Lung (tissue), 12 donors: ENCODE data around the gene UQCC5. TPM values are rescaled to one million over a fixed set of nuclear protein-coding genes. Genes with fewer than 3 reads are reported as not detected.

Source experiments
- ATAC-seq: fragments of 200-7000 bp; cut with Tn5 transposase; one replicate; pipeline ENCODE4 v1.9.1; 2020; ENCODE audit warnings: moderate number of reproducible peaks; ENCODE audit not compliant: insufficient read depth, low FRiP score
- DNase-seq, 3 donors: peaks; one replicate each; pipeline ENCODE4 v3.0.0-alpha.2; 2013 to 2017
- H3K27ac ChIP-seq, 2 donors: one replicate each; pipeline ENCODE4 v1.5.1; 2013; ENCODE audit warnings: mild to moderate bottlenecking in 2 of 2, moderate library complexity in 2 of 2, control low read depth in 1 of 2, inconsistent platforms in 1 of 2, low read depth in 1 of 2, low read length in 1 of 2
- H3K27me3 ChIP-seq, 3 donors: one replicate each; pipeline ENCODE4 v1.5.1; 2013; ENCODE audit warnings: low read length in 2 of 3; ENCODE audit not compliant: control insufficient read depth in 3 of 3, insufficient read depth in 3 of 3
- H3K36me3 ChIP-seq, 4 donors: one replicate each; pipeline ENCODE4 v1.5.1; 2013; ENCODE audit warnings: low read length in 4 of 4, mild to moderate bottlenecking in 1 of 4, moderate library complexity in 1 of 4; ENCODE audit not compliant: control insufficient read depth in 4 of 4, insufficient read depth in 4 of 4
- H3K4me1 ChIP-seq, 5 donors: one replicate each; pipeline ENCODE4 v1.5.1; 2013; ENCODE audit warnings: low read length in 5 of 5, mild to moderate bottlenecking in 2 of 5, moderate library complexity in 1 of 5; ENCODE audit not compliant: control insufficient read depth in 5 of 5, insufficient read depth in 5 of 5
- H3K4me3 ChIP-seq: one replicate; pipeline ENCODE4 v1.5.1; 2013; ENCODE audit warnings: mild to moderate bottlenecking, control low read depth, moderate library complexity
- H3K9ac ChIP-seq, 2 donors: one replicate each; pipeline ENCODE4 v1.5.1; 2013; ENCODE audit warnings: low read length in 2 of 2, control low read depth in 1 of 2; ENCODE audit not compliant: insufficient read depth in 1 of 2
- H3K9me3 ChIP-seq, 4 donors: one replicate each; pipeline ENCODE4 v1.5.1; 2013; ENCODE audit warnings: low read length in 3 of 4, mild to moderate bottlenecking in 1 of 4, moderate library complexity in 1 of 4; ENCODE audit not compliant: control insufficient read depth in 4 of 4, insufficient read depth in 3 of 4
- WGBS, 2 donors: extraction: QIAGEN DNeasy Blood & Tissue Kit; methylation state at CpG; one replicate each; pipeline ENCODE4 v1.1.7; 2013; 5-methylcytosine and 5-hydroxymethylcytosine counted together
- polyA plus RNA-seq, 2 donors: library from polyadenylated mRNA; stranded (reverse); fragments of 200-250 nt; gene quantifications; one replicate each; pipeline ENCODE4 v1.2.1, GENCODE V29; 2013
- total RNA-seq, 2 donors: library from RNA; depleted of rRNA in 1 of 2; stranded (reverse); fragments of >200 nt in 1 of 2; gene quantifications; one replicate each; pipeline ENCODE4 v1.2.1, GENCODE V29; 2014 to 2021
- TF ChIP-seq, protein P1 (sequence below): IDR thresholded peaks from 2 replicates; pipeline ENCODE4 v1.5.1; 2012; ENCODE audit warnings: mild to moderate bottlenecking; ENCODE audit errors: control extremely low read depth, extremely low read depth
- donor health status: control.
- donor health status: control.
- donor health status: Bipolar disorder and iron deficiency.
- donor health status: healthy.
- donor health status: DM: yes; HTN: yes; CAD: no.

Gene UQCC5
- total and polyA plus RNA-seq, 4 donors: 3.1 to 104 (median 25.9) TPM

DNA sequence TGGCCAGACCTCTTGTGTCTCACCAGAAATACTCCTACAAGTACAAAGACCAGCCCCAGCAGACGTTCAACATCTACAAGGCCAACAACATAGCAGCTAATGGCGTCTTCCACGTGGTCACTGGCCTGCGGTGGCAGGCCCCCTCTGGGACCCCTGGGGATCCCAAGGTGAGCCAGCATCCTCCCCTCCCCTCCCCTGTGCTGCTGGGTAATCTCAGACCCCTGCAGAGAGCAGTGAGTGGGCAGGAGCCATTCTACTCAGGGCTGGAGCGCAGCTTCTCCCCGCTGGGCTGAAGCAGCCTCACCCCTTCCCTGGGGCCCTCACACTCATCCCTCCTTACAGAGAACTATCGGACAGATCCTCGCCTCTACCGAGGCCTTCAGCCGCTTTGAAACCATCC is 31.4 kb upstream of the UQCC5 start:
- ATAC-seq: no peak
- no peak for DNase-seq
- H3K4me1 ChIP-seq: no peaks in the 10 kb centered on the region
- peaks cover 0 to 14% (median 0%) of the 10 kb centered on the region in 4 donors for H3K36me3 ChIP-seq
- H3K9me3 ChIP-seq: no peaks in the 10 kb centered on the region
- no peak overlapping the region for H3K27ac ChIP-seq
- WGBS, 2 donors: 92 to 94% methylated on average over 10 of the region's 10 CpGs
- H3K9ac ChIP-seq: no peak overlapping the region
- H3K27me3 ChIP-seq: no peaks in the 10 kb centered on the region
- no peak overlapping the region for H3K4me3 ChIP-seq
- TF ChIP-seq, protein P1, sequence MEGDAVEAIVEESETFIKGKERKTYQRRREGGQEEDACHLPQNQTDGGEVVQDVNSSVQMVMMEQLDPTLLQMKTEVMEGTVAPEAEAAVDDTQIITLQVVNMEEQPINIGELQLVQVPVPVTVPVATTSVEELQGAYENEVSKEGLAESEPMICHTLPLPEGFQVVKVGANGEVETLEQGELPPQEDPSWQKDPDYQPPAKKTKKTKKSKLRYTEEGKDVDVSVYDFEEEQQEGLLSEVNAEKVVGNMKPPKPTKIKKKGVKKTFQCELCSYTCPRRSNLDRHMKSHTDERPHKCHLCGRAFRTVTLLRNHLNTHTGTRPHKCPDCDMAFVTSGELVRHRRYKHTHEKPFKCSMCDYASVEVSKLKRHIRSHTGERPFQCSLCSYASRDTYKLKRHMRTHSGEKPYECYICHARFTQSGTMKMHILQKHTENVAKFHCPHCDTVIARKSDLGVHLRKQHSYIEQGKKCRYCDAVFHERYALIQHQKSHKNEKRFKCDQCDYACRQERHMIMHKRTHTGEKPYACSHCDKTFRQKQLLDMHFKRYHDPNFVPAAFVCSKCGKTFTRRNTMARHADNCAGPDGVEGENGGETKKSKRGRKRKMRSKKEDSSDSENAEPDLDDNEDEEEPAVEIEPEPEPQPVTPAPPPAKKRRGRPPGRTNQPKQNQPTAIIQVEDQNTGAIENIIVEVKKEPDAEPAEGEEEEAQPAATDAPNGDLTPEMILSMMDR: no peak

DNA sequence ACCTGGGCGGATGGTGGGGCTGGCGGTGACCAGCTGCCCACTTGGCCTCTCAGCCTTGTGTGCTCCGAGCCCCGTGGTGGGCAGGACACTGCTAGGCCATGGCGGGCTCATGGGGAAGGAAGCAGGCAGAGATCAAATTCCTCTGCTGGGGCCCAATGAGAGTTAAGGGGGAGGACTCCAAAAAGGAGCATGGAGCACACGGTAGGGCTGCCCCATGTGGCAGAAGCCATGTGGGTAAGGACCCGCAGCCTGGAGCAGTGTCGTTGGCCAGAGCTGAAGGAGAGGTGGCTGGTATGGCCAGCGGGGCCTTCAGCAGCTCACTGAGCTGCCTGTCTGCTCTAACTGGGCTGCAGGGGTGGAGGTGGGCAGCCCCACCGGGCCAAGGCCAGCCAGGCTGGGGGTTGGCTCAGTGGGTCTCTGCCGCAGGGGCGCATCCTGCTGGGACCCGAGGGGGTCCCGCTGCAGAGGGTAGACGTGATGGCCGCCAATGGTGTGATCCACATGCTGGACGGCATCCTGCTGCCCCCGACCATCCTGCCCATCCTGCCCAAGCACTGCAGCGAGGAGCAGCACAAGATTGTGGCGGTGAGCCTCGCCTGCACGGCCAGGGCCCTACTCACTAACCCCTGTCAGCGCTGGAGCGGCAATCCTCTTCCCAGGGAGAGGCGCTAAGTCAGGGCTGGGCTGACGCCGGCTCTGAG is 30.0 kb upstream of the UQCC5 start:
- WGBS, 2 donors: 89% methylated on average over 27 of the region's 27 CpGs
- H3K4me3 ChIP-seq: no peak overlapping the region
- H3K36me3 ChIP-seq: peaks cover 0 to 15% (median 0%) of the 10 kb centered on the region in 4 donors
- no peaks in the 10 kb centered on the region for H3K9me3 ChIP-seq
- DNase-seq (no peak), ATAC-seq (no peak)
- H3K9ac ChIP-seq: no peak overlapping the region
- TF ChIP-seq, protein P1: no peak
- H3K4me1 ChIP-seq: no peaks in the 10 kb centered on the region
- no peak overlapping the region for H3K27ac ChIP-seq
- H3K27me3 ChIP-seq: no peaks in the 10 kb centered on the region

- DNase-seq (no peak), ATAC-seq (no peak)
- Histone ChIP-seq H3K27me3 (no peaks in the 10 kb centered on the region), H3K36me3 (peaks cover 0 to 13% (median 0%) of the 10 kb centered on the region in 4 donors), H3K9ac (no peak overlapping the region), H3K9me3 (no peaks in the 10 kb centered on the region), H3K4me3 (no peak overlapping the region), H3K27ac (no peak overlapping the region), H3K4me1 (no peaks in the 10 kb centered on the region)
- 72 to 86% methylated on average over 5 of the region's 5 CpGs for WGBS, 2 donors
- TF ChIP-seq, protein P1: no peak
Measured at GRCh38 chr3:52507359-52507758, 29.0 kb upstream of the UQCC5 start.
